ENCODE data around the gene FOXP1.

FOXP1 gene

DNA sequence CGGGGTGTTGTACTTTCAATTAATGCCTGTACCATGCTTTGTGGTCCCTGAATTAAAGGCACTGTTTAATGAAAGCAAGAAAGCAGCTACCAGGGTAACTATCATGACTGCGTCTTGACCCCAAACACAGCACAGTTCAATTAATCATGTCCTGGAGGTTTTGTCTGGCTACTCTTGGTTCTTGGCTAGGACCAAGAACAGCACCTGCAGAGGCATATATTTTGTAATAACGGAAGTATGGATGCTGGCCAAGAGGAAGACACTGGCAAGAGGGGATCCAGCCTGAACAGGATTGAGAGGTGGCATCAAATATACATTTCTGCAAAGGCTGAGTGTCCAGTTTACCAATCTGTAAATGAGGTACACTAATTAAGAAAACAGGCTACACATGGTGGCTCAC is 119.9 kb downstream of the FOXP1 start (continued):
- TF ChIP-seq, protein P1, sequence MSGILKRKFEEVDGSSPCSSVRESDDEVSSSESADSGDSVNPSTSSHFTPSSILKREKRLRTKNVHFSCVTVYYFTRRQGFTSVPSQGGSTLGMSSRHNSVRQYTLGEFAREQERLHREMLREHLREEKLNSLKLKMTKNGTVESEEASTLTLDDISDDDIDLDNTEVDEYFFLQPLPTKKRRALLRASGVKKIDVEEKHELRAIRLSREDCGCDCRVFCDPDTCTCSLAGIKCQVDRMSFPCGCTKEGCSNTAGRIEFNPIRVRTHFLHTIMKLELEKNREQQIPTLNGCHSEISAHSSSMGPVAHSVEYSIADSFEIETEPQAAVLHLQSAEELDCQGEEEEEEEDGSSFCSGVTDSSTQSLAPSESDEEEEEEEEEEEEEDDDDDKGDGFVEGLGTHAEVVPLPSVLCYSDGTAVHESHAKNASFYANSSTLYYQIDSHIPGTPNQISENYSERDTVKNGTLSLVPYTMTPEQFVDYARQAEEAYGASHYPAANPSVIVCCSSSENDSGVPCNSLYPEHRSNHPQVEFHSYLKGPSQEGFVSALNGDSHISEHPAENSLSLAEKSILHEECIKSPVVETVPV (CRISPR knock-in tag; IDR thresholded peaks at IDR 0.05), result no peak
- TF ChIP-seq TCF4 (CRISPR knock-in tag; IDR thresholded peaks at IDR 0.05; ENCODE audit: borderline replicate concordance) (no peak), ZNF565 (CRISPR knock-in tag; conservative IDR thresholded peaks at IDR 0.05; ENCODE audit: low read depth) (no peak), PPARA (CRISPR knock-in tag; IDR thresholded peaks at IDR 0.05; ENCODE audit: borderline replicate concordance) (no peak), ZNF70 (CRISPR knock-in tag; IDR thresholded peaks at IDR 0.05) (no peak), RARB (CRISPR knock-in tag; IDR thresholded peaks at IDR 0.05) (no peak), ZC3H10 (CRISPR knock-in tag; IDR thresholded peaks at IDR 0.05) (no peak), ZFP30 (CRISPR knock-in tag; IDR thresholded peaks at IDR 0.05) (no peak)
- TF ChIP-seq, protein P2, sequence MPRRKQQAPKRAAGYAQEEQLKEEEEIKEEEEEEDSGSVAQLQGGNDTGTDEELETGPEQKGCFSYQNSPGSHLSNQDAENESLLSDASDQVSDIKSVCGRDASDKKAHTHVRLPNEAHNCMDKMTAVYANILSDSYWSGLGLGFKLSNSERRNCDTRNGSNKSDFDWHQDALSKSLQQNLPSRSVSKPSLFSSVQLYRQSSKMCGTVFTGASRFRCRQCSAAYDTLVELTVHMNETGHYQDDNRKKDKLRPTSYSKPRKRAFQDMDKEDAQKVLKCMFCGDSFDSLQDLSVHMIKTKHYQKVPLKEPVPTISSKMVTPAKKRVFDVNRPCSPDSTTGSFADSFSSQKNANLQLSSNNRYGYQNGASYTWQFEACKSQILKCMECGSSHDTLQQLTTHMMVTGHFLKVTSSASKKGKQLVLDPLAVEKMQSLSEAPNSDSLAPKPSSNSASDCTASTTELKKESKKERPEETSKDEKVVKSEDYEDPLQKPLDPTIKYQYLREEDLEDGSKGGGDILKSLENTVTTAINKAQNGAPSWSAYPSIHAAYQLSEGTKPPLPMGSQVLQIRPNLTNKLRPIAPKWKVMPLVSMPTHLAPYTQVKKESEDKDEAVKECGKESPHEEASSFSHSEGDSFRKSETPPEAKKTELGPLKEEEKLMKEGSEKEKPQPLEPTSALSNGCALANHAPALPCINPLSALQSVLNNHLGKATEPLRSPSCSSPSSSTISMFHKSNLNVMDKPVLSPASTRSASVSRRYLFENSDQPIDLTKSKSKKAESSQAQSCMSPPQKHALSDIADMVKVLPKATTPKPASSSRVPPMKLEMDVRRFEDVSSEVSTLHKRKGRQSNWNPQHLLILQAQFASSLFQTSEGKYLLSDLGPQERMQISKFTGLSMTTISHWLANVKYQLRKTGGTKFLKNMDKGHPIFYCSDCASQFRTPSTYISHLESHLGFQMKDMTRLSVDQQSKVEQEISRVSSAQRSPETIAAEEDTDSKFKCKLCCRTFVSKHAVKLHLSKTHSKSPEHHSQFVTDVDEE (CRISPR knock-in tag; IDR thresholded peaks at IDR 0.05), result no peak

DNA sequence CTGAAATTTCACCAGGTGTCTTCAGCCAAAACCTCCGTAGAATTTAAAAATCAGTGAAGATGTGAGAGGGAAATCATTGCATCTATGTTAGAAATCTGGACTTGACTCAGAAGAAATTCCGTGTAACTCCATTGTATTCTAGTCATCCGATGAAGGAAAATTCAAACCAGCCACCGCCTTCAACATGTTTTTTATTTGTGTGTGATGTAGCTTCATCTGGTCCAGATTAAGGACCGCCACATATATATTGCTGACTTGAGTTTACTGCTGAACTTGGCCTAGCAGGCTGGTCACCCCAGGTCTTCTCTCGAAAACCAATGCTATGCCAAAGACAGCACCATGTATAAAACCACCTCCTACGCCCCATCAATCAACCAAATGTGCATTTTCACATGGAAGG is 120.9 kb downstream of the FOXP1 start:
- ATAC-seq, result no peak
- TF ChIP-seq ZNF70 (CRISPR knock-in tag; IDR thresholded peaks at IDR 0.05) (no peak), ZNF565 (CRISPR knock-in tag; conservative IDR thresholded peaks at IDR 0.05; ENCODE audit: low read depth) (no peak), BACH2 (CRISPR knock-in tag; IDR thresholded peaks at IDR 0.05; ENCODE audit: borderline replicate concordance) (no peak), SNAI2 (CRISPR knock-in tag; IDR thresholded peaks at IDR 0.05) (no peak), ARNTL (CRISPR knock-in tag; IDR thresholded peaks at IDR 0.05; ENCODE audit: borderline replicate concordance, low read depth) (no peak)
- TF ChIP-seq, protein P3, sequence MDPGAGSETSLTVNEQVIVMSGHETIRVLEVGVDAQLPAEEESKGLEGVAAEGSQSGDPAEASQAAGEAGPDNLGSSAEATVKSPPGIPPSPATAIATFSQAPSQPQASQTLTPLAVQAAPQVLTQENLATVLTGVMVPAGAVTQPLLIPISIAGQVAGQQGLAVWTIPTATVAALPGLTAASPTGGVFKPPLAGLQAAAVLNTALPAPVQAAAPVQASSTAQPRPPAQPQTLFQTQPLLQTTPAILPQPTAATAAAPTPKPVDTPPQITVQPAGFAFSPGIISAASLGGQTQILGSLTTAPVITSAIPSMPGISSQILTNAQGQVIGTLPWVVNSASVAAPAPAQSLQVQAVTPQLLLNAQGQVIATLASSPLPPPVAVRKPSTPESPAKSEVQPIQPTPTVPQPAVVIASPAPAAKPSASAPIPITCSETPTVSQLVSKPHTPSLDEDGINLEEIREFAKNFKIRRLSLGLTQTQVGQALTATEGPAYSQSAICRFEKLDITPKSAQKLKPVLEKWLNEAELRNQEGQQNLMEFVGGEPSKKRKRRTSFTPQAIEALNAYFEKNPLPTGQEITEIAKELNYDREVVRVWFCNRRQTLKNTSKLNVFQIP (CRISPR knock-in tag; IDR thresholded peaks at IDR 0.05; ENCODE audit: borderline replicate concordance, low read depth), result no peak
- TF ChIP-seq, protein P4, sequence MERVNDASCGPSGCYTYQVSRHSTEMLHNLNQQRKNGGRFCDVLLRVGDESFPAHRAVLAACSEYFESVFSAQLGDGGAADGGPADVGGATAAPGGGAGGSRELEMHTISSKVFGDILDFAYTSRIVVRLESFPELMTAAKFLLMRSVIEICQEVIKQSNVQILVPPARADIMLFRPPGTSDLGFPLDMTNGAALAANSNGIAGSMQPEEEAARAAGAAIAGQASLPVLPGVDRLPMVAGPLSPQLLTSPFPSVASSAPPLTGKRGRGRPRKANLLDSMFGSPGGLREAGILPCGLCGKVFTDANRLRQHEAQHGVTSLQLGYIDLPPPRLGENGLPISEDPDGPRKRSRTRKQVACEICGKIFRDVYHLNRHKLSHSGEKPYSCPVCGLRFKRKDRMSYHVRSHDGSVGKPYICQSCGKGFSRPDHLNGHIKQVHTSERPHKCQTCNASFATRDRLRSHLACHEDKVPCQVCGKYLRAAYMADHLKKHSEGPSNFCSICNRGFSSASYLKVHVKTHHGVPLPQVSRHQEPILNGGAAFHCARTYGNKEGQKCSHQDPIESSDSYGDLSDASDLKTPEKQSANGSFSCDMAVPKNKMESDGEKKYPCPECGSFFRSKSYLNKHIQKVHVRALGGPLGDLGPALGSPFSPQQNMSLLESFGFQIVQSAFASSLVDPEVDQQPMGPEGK (CRISPR knock-in tag; IDR thresholded peaks at IDR 0.05; ENCODE audit: borderline replicate concordance), result no peak

DNA sequence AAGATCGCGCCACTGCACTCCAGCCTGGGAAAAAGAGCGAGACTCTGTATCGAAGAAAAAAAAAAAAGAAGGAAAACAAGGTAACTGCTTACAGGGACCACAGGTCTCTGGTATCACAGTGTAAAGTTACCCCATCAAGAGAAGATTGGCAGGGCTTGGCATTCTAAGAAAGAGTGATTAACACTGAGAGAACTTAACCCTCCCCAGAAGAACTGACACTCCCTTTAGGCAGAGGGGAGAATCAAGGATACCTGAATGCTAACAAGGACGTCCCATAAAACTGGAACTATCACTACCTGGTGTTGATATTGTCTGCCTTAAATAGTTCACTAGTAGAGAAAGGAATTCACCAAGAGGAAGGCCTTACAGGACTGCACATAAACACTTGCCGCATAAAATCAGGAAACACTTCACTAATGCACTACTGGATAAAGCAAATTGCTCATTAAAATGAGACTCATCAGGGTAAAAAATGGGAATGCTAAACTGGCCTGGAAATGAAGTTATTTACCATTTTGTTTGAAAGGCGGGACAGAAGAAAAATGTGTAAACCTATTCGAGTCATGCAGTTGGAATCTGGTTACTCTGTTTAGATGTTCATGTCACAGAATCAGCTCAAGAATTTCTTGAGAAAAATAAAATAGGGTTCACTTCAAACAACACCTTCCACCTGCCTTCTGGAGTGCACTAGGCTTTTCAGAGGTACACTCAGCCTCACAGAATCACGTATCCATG is 121.6 kb downstream of the FOXP1 start:
- peak; percentile 20; the same call in 1 of the 3 replicates for ATAC-seq
- TF ChIP-seq, protein P4 (CRISPR knock-in tag; IDR thresholded peaks at IDR 0.05; ENCODE audit: borderline replicate concordance), result no peak
- TF ChIP-seq, protein P1 (CRISPR knock-in tag; IDR thresholded peaks at IDR 0.05), result no peak
- TF ChIP-seq RARB (CRISPR knock-in tag; IDR thresholded peaks at IDR 0.05) (no peak), ZNF565 (CRISPR knock-in tag; conservative IDR thresholded peaks at IDR 0.05; ENCODE audit: low read depth) (no peak), ZFP3 (CRISPR knock-in tag; IDR thresholded peaks at IDR 0.05) (no peak), ZFP30 (CRISPR knock-in tag; IDR thresholded peaks at IDR 0.05) (no peak), ARNTL (CRISPR knock-in tag; IDR thresholded peaks at IDR 0.05; ENCODE audit: borderline replicate concordance, low read depth) (no peak), TCF4 (CRISPR knock-in tag; IDR thresholded peaks at IDR 0.05; ENCODE audit: borderline replicate concordance) (no peak), ZC3H10 (CRISPR knock-in tag; IDR thresholded peaks at IDR 0.05) (no peak), ISL1 (CRISPR knock-in tag; IDR thresholded peaks at IDR 0.05) (no peak), OSR1 (CRISPR knock-in tag; IDR thresholded peaks at IDR 0.05) (no peak), ZNF70 (CRISPR knock-in tag; IDR thresholded peaks at IDR 0.05) (no peak)
- TF ChIP-seq, protein P5, sequence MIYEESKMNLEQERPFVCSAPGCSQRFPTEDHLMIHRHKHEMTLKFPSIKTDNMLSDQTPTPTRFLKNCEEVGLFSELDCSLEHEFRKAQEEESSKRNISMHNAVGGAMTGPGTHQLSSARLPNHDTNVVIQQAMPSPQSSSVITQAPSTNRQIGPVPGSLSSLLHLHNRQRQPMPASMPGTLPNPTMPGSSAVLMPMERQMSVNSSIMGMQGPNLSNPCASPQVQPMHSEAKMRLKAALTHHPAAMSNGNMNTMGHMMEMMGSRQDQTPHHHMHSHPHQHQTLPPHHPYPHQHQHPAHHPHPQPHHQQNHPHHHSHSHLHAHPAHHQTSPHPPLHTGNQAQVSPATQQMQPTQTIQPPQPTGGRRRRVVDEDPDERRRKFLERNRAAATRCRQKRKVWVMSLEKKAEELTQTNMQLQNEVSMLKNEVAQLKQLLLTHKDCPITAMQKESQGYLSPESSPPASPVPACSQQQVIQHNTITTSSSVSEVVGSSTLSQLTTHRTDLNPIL (CRISPR knock-in tag; IDR thresholded peaks at IDR 0.05; ENCODE audit: low read depth), result no peak
- TF ChIP-seq, protein P2 (CRISPR knock-in tag; IDR thresholded peaks at IDR 0.05), result no peak

Data from SK-N-SH treated with all-trans-retinoic acid at 6 μM for 48 hours (cell line).